ENCODE results near the gene MAP4K3. TPM values are rescaled to one million over a fixed set of nuclear protein-coding genes. Genes with fewer than 3 reads are reported as not detected.

Gene MAP4K3
- total and polyA plus RNA-seq, 2 of the 8 experiments (the other 6 are each of a cell fraction or from before 2014, with no cell fraction given): 11.4 to 63.0 TPM

DNA sequence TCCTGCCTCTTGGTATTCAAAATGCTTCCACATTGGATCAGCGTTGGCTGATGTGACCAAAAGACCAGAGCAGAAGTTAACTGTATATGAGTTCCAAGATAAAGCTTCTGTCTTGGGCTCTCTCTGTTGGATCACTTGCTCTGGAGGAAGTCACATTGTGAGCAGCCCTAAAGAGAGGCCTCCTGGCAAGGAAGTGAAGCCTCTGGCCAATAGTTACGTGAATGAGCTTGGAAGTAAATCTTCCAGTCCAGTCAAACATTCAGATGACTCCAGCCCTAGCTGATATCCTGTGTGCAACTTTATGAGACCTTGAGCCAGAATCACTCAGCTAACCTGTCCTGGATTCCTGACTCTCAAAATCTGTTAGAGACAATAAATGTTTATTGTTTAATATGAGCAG lies 125.6 kb downstream of the MAP4K3 start (continued):
- TF ChIP-seq CHD7 (IDR thresholded peaks at IDR 0.05; ENCODE audit: insufficient replicate concordance, low read length): no peak
- TF ChIP-seq CBX8 (IDR thresholded peaks at IDR 0.05; ENCODE audit: borderline replicate concordance, low read depth, low read length): no peak
- no peak for TF ChIP-seq RFX5 (IDR thresholded peaks at IDR 0.05; ENCODE audit: borderline replicate concordance, low read depth, low read length)
- no peak for TF ChIP-seq CTBP2 (IDR thresholded peaks at IDR 0.05; ENCODE audit: borderline replicate concordance, insufficient read depth, insufficient read length, low read length)
- no peak for TF ChIP-seq KDM4A (IDR thresholded peaks at IDR 0.05; ENCODE audit: low read depth, low read length, severe bottlenecking)
